CD4-positive, alpha-beta T cell (primary cell): ENCODE measurements around the gene ARIH2. TPM values are rescaled to one million over a fixed set of nuclear protein-coding genes. Genes with fewer than 3 reads are reported as not detected.

ENCODE experiments used
- ATAC-seq: fragments of 200-7000 bp; cut with Tn5 transposase; one replicate; pipeline ENCODE4 v1.10.0; 2022; ENCODE audit warnings: mild to moderate bottlenecking; ENCODE audit not compliant: poor library complexity
- CTCF ChIA-PET: fragments of 350-600 bp; sonication (Branson Sonifier 250); formaldehyde crosslinking; loops from one replicate; lab custom pipeline; 2021; ENCODE audit warnings: antibody characterized with exemption, inconsistent platforms; lab: Charles Lee
- POLR2A ChIA-PET: fragments of 350-600 bp; sonication (Branson Sonifier 250); formaldehyde crosslinking; loops from one replicate; lab custom pipeline; 2021; ENCODE audit warnings: antibody characterized with exemption, inconsistent platforms; lab: Charles Lee
- DNase-seq, 14 experiments: peaks; one replicate each; pipeline ENCODE4 v3.0.0-alpha.2; 2013 to 2020; ENCODE audit warnings: mixed read lengths in 2 of 14
- H3K27ac ChIP-seq, 2 donors: one replicate each; pipeline versions ENCODE4 v1.5.1 to v1.7.0; 2013; ENCODE audit warnings: low read length in 2 of 2, low read depth in 1 of 2, mild to moderate bottlenecking in 1 of 2
- H3K27me3 ChIP-seq, 2 experiments: 1 replicate in 1 of 2; 2 replicates in 1 of 2; pipeline versions ENCODE4 v1.6.1 to v1.7.0; 2013; ENCODE audit warnings: low read length in 2 of 2, control low read depth in 1 of 2, mild to moderate bottlenecking in 1 of 2, moderate library complexity in 1 of 2; ENCODE audit not compliant: insufficient read depth in 2 of 2, control insufficient read depth in 1 of 2
- H3K36me3 ChIP-seq: one replicate; pipeline ENCODE4 v1.6.1; 2013; ENCODE audit warnings: low read length, control low read depth; ENCODE audit not compliant: insufficient read depth
- H3K4me1 ChIP-seq: one replicate; pipeline ENCODE4 v1.6.1; 2013; ENCODE audit warnings: low read length, control low read depth; ENCODE audit not compliant: insufficient read depth
- H3K4me3 ChIP-seq: one replicate; pipeline ENCODE4 v1.5.1; 2013; ENCODE audit warnings: mild to moderate bottlenecking, low read length, moderate library complexity
- H3K9me3 ChIP-seq, 2 experiments: 1 replicate in 1 of 2; 2 replicates in 1 of 2; pipeline versions ENCODE4 v1.6.1 to v1.7.0; 2013; ENCODE audit warnings: low read length in 2 of 2, mild to moderate bottlenecking in 2 of 2, control low read depth in 1 of 2, moderate library complexity in 1 of 2; ENCODE audit not compliant: control insufficient read depth in 1 of 2, insufficient read depth in 1 of 2
- H3K27ac Mint-ChIP-seq: one replicate; pipeline ENCODE4 v1.8.0; 2020; ENCODE audit warnings: mixed read lengths
- H3K27me3 Mint-ChIP-seq: one replicate; pipeline ENCODE4 v1.8.0; 2021; ENCODE audit warnings: mixed read lengths
- H3K36me3 Mint-ChIP-seq: one replicate; pipeline ENCODE4 v1.8.0; 2021; ENCODE audit warnings: low read depth, mixed read lengths
- H3K4me1 Mint-ChIP-seq: one replicate; pipeline ENCODE4 v1.8.0; 2021; ENCODE audit warnings: low read depth, mixed read lengths
- H3K4me3 Mint-ChIP-seq: one replicate; pipeline ENCODE4 v1.8.0; 2020; ENCODE audit warnings: mild to moderate bottlenecking, mixed read lengths
- H3K9me3 Mint-ChIP-seq: one replicate; pipeline ENCODE4 v1.8.0; 2020; ENCODE audit warnings: mixed read lengths
- CTCF ChIP-seq: fragments of 200-600 bp; IDR thresholded peaks from one replicate; pipeline ENCODE4 v1.8.0; 2022; ENCODE audit warnings: antibody characterized with exemption, mild to moderate bottlenecking
- intact Hi-C, 2 experiments: fragments of 100-400 bp; cut with DNase I in 1 of 2; cut with micrococcal nuclease in 1 of 2; formaldehyde crosslinking; loops; one replicate each; pipeline versions ENCODE4 v1.15.1 to v1.9.0; 2023 to 2025; cut with DNase I, micrococcal nuclease
- total RNA-seq, 174 experiments: library from RNA in 2 of 174; stranded (reverse) in 2 of 174; gene quantifications; one replicate each; pipeline ENCODE4 v1.2.3 and lab custom pipeline; 2021 to 2026

The ARIH2 gene
- total RNA-seq, 2 experiments from 2014 or later, result 182 TPM

GRCh38 chr3:48929358-48930035, 10.9 kb downstream of the ARIH2 start:
- no peaks in the 10 kb centered on the region for H3K9me3 Mint-ChIP-seq
- no peak for TF ChIP-seq CTCF
- Histone ChIP-seq H3K36me3 (peaks cover 71% of the 10 kb centered on the region), H3K27me3 (no peaks in the 10 kb centered on the region), H3K9me3 (no peaks in the 10 kb centered on the region), H3K4me1 (peaks cover 49% of the 10 kb centered on the region), H3K4me3 (no peak overlapping the region), H3K27ac (no peak overlapping the region)
- no peaks in the 10 kb centered on the region for H3K27me3 Mint-ChIP-seq
- no peak for DNase-seq
- intact Hi-C loops, result loop anchor here in 1 of 2 experiments (5.0 kb wide), 1 partner anchor 32 kb away; the partner anchor contains the start of gene SLC25A20
- peaks cover 77% of the 10 kb centered on the region for H3K36me3 Mint-ChIP-seq
- CTCF ChIA-PET, result interaction anchor here (0.6 to 4.3 kb wide), 3 partner anchors 10 to 31 kb away, joined by 3 to 23 read pairs (median 4); partner anchors contain the start of gene ARIH2
- H3K27ac Mint-ChIP-seq, result no peak overlapping the region
- peaks cover 66% of the 10 kb centered on the region for H3K4me1 Mint-ChIP-seq
- peak overlapping the region; percentile 5 for H3K4me3 Mint-ChIP-seq
- POLR2A ChIA-PET, result interaction anchor here (0.7 to 2.5 kb wide), 2 partner anchors 11 to 72 kb away, joined by 3 to 8 read pairs; partner anchors contain the start of gene ARIH2
- no peak for ATAC-seq

GRCh38 chr3:48930590-48930989, 11.9 kb downstream of the ARIH2 start:
- Histone ChIP-seq H3K9me3 (no peaks in the 10 kb centered on the region), H3K4me3 (no peak overlapping the region), H3K4me1 (peaks cover 46% of the 10 kb centered on the region), H3K27ac (no peak overlapping the region), H3K27me3 (no peaks in the 10 kb centered on the region), H3K36me3 (peaks cover 77% of the 10 kb centered on the region)
- DNase-seq (no peak), ATAC-seq (no peak)
- Mint-ChIP-seq H3K4me1 (peaks cover 76% of the 10 kb centered on the region), H3K9me3 (no peaks in the 10 kb centered on the region), H3K27me3 (no peaks in the 10 kb centered on the region), H3K27ac (no peak overlapping the region), H3K36me3 (peaks cover 83% of the 10 kb centered on the region), H3K4me3 (no peak overlapping the region)
- POLR2A ChIA-PET, result no interaction called here
- TF ChIP-seq CTCF, result no peak
- CTCF ChIA-PET, result interaction anchor here (4.3 kb wide), 1 partner anchor 11 kb away, joined by 23 read pairs; the partner anchor contains the start of gene ARIH2
- intact Hi-C loops, result loop anchor here in 1 of 2 experiments (5.0 kb wide), 1 partner anchor 33 kb away; the partner anchor contains the start of gene SLC25A20

- ChIA-PET POLR2A (no interaction called here), CTCF (interaction anchor here (4.3 kb wide), 1 partner anchor 13 kb away, joined by 23 read pairs; the partner anchor contains the start of gene ARIH2)
- intact Hi-C loops, result loop anchor here in 1 of 2 experiments (5.0 kb wide), 1 partner anchor 35 kb away; the partner anchor contains the start of gene SLC25A20
- TF ChIP-seq CTCF, result no peak
- no peaks in the 10 kb centered on the region for H3K27me3 Mint-ChIP-seq
- peak overlapping the region; percentile 19 for H3K27ac Mint-ChIP-seq
- peaks cover 69% of the 10 kb centered on the region for H3K4me1 Mint-ChIP-seq
- ATAC-seq (no peak), DNase-seq (no peak)
- H3K36me3 Mint-ChIP-seq, result peaks cover 77% of the 10 kb centered on the region
- H3K4me3 Mint-ChIP-seq, result no peak overlapping the region
- no peaks in the 10 kb centered on the region for H3K27me3 ChIP-seq
- H3K27ac ChIP-seq, result no peak overlapping the region
- H3K9me3 ChIP-seq, result no peaks in the 10 kb centered on the region
- H3K4me3 ChIP-seq, result no peak overlapping the region
- no peaks in the 10 kb centered on the region for H3K9me3 Mint-ChIP-seq
- peaks cover 73% of the 10 kb centered on the region for H3K36me3 ChIP-seq
- H3K4me1 ChIP-seq, result peaks cover 33% of the 10 kb centered on the region
Measured at GRCh38 chr3:48931944-48932580, 13.4 kb downstream of the ARIH2 start.
